Transverse colon (tissue), 4 donors: ENCODE data around the gene TTPAL. TPM values are rescaled to one million over a fixed set of nuclear protein-coding genes. Genes with fewer than 3 reads are reported as not detected.
A peak's percentile ranks its signal among the peaks of the same experiment; 100 is the strongest.

Experiments used
- DNase-seq: peaks from one replicate; pipeline ENCODE4 v3.0.0-alpha.2; 2019
- H3K27ac ChIP-seq, 4 donors: fragments of 200-600 bp; sonication (generic); 2 replicates each; pipeline ENCODE4 v1.5.1; 2016 to 2018; ENCODE audit warnings: inconsistent platforms in 4 of 4
- H3K27me3 ChIP-seq: fragments of 200-600 bp; sonication (generic); 2 replicates; pipeline ENCODE4 v1.5.1; 2017; ENCODE audit warnings: inconsistent platforms
- H3K36me3 ChIP-seq, 4 donors: fragments of 200-600 bp; sonication (generic); 2 replicates each; pipeline ENCODE4 v1.5.1; 2017 to 2019; ENCODE audit warnings: inconsistent platforms in 4 of 4
- H3K4me1 ChIP-seq, 4 donors: fragments of 200-600 bp; sonication (generic); 2 replicates each; pipeline ENCODE4 v1.5.1; 2017 to 2020; ENCODE audit warnings: inconsistent platforms in 4 of 4
- H3K4me3 ChIP-seq, 4 donors: fragments of 200-600 bp; sonication (generic); 1 replicate in 1 of 4; 2 replicates in 3 of 4; pipeline versions ENCODE4 v1.5.1 to v1.6.1; 2017 to 2019; ENCODE audit warnings: inconsistent platforms in 4 of 4
- H3K9me3 ChIP-seq, 2 donors: fragments of 200-600 bp; sonication (generic); 2 replicates each; pipeline ENCODE4 v1.5.1; 2017 to 2019; ENCODE audit warnings: inconsistent platforms in 2 of 2
- CTCF ChIP-seq, 5 experiments: fragments of 200-600 bp in 3 of 5; fragments of 450-650 bp in 2 of 5; sonication (generic) in 3 of 5; IDR thresholded peaks; 1 replicate in 2 of 5; 2 replicates in 3 of 5; pipeline ENCODE4 v1.5.1; 2016 to 2017; ENCODE audit warnings: antibody characterized with exemption in 5 of 5, inconsistent platforms in 3 of 5, mild to moderate bottlenecking in 2 of 5, moderate library complexity in 1 of 5
- EP300 ChIP-seq: sonication (generic); formaldehyde crosslinking; IDR thresholded peaks from one replicate; pipeline ENCODE4 v1.6.1; 2017; ENCODE audit warnings: antibody characterized with exemption, low read depth
- POLR2A ChIP-seq: fragments of 450-650 bp; IDR thresholded peaks from one replicate; pipeline ENCODE4 v1.6.1; 2016; ENCODE audit warnings: antibody characterized with exemption, mild to moderate bottlenecking, moderate library complexity
- POLR2AphosphoS5 ChIP-seq, 3 donors: sonication (generic); formaldehyde crosslinking; IDR thresholded peaks; one replicate each; pipeline ENCODE4 v1.6.1; 2016; ENCODE audit warnings: antibody characterized with exemption in 3 of 3
- WGBS, 2 donors: methylation state at CpG; one replicate each; pipeline ENCODE4 v1.1.5; 2018; ENCODE audit warnings: low coverage in 1 of 2; 5-methylcytosine and 5-hydroxymethylcytosine counted together
- in situ Hi-C, 4 donors: fragments of 200-750 bp; cut with MboI; loops; one replicate each; pipeline versions ENCODE4 v1.15.0 to v1.15.1; 2017; ENCODE audit warnings: low sequenced_read_pairs in 3 of 4, low pct_ligation_motif_present in 1 of 4, low pct_unique_long_range_greater_than_20kb in 1 of 4
- intact Hi-C: fragments of 100-400 bp; cut with DNase I; formaldehyde crosslinking; loops from one replicate; pipeline ENCODE4 v1.15.1; 2023; ENCODE audit warnings: low total_unique reads
- total RNA-seq, 4 donors: library from RNA; depleted of rRNA; stranded (reverse); fragments of >200 nt; gene quantifications; one replicate each; pipeline ENCODE4 v1.1.0, GENCODE V29; 2016

The TTPAL gene
- total RNA-seq, 4 donors from 2014 or later: 6.8 to 20.9 (median 9.2) TPM

GRCh38 chr20:44455126-44455525 is 20.5 kb upstream of the TTPAL start:
- intact Hi-C loops: no loop called here
- TF ChIP-seq CTCF (IDR thresholded peaks at IDR 0.05): no peak
- no peak for TF ChIP-seq EP300
- no peak for TF ChIP-seq POLR2AphosphoS5 (IDR thresholded peaks at IDR 0.05)
- no peak for TF ChIP-seq POLR2A
- Histone ChIP-seq H3K9me3 (no peaks in the 10 kb centered on the region), H3K27ac (no peak overlapping the region), H3K27me3 (no peaks in the 10 kb centered on the region), H3K4me3 (no peak overlapping the region), H3K4me1 (peaks cover 3 to 18% (median 8%) of the 10 kb centered on the region in 4 donors), H3K36me3 (no peaks in the 10 kb centered on the region)
- no peak for DNase-seq
- 61 to 70% methylated on average over 3 of the region's 3 CpGs for WGBS, 2 donors
- in situ Hi-C loops: loop anchor here in 3 of 4 donors (25.0 kb wide), 1 partner anchor 243 kb away; the partner anchor contains the start of gene OSER1 (in 3 of the 3)

- Histone ChIP-seq H3K36me3 (no peaks in the 10 kb centered on the region), H3K9me3 (no peaks in the 10 kb centered on the region), H3K27ac (peak overlapping the region in 1 of 4 donors; percentile 16), H3K4me1 (peaks cover 3 to 32% (median 17%) of the 10 kb centered on the region in 4 donors), H3K4me3 (no peak overlapping the region), H3K27me3 (no peaks in the 10 kb centered on the region)
- in situ Hi-C loops (loop anchor here in 3 of 4 donors (25.0 kb wide), 1 partner anchor 244 kb away; the partner anchor contains the start of gene OSER1 (in 3 of the 3)), intact Hi-C loops (no loop called here)
- TF ChIP-seq POLR2A (no peak), POLR2AphosphoS5 (IDR thresholded peaks at IDR 0.05) (no peak), EP300 (no peak), CTCF (IDR thresholded peaks at IDR 0.05) (no peak)
- DNase-seq: no peak
- 85% methylated on average over 8 of the region's 8 CpGs; no CpG with 5 or more reads in 1 of the 2 donors for WGBS, 2 donors
These were observed 19.1 kb upstream of the TTPAL start for GRCh38 chr20:44456611-44457010.

- 20 to 44% methylated on average over 1 to 6 of the region's 6 CpGs for WGBS, 2 donors
- H3K27ac ChIP-seq: peak overlapping the region in 1 of 4 donors; percentile 16
These were observed 18.7 kb upstream of the TTPAL start for GRCh38 chr20:44457016-44457415.

GRCh38 chr20:44459271-44459670 is 16.4 kb upstream of the TTPAL start:
- intact Hi-C loops (no loop called here), in situ Hi-C loops (loop anchor here in 3 of 4 donors (25.0 kb wide), 1 partner anchor 247 kb away; the partner anchor contains the start of gene OSER1 (in 3 of the 3))
- H3K4me1 ChIP-seq: peaks cover 3 to 37% (median 18%) of the 10 kb centered on the region in 4 donors
- no peak overlapping the region for H3K4me3 ChIP-seq
- WGBS, 2 donors: 76% methylated on average over 2 of the region's 2 CpGs; no CpG with 5 or more reads in 1 of the 2 donors
- no peak for DNase-seq
- peak overlapping the region; percentile 64 to 82 (median 76) for H3K27ac ChIP-seq
- no peaks in the 10 kb centered on the region for H3K27me3 ChIP-seq
- TF ChIP-seq POLR2AphosphoS5 (IDR thresholded peaks at IDR 0.05): no peak
- TF ChIP-seq CTCF (IDR thresholded peaks at IDR 0.05): no peak
- TF ChIP-seq POLR2A: no peak
- TF ChIP-seq EP300: no peak
- H3K36me3 ChIP-seq: no peaks in the 10 kb centered on the region
- no peaks in the 10 kb centered on the region for H3K9me3 ChIP-seq

More at GRCh38 chr20:44457016-44457415, 18.7 kb upstream of the TTPAL start:
- in situ Hi-C loops: loop anchor here in 3 of 4 donors (25.0 kb wide), 1 partner anchor 245 kb away; the partner anchor contains the start of gene OSER1 (in 3 of the 3)
- peak; percentile 57 for DNase-seq
- Histone ChIP-seq H3K9me3 (no peaks in the 10 kb centered on the region), H3K4me1 (peaks cover 3 to 36% (median 18%) of the 10 kb centered on the region in 4 donors), H3K36me3 (no peaks in the 10 kb centered on the region), H3K27me3 (no peaks in the 10 kb centered on the region), H3K4me3 (no peak overlapping the region)
- TF ChIP-seq EP300 (no peak), POLR2AphosphoS5 (IDR thresholded peaks at IDR 0.05) (no peak), CTCF (IDR thresholded peaks at IDR 0.05) (no peak), POLR2A (no peak)
- intact Hi-C loops: no loop called here
